Glutamatergic neuron (in vitro differentiated cells): ENCODE results near the gene CCL4. TPM values are rescaled to one million over a fixed set of nuclear protein-coding genes. Genes with fewer than 3 reads are reported as not detected.

Source experiments
- DNase-seq: peaks from one replicate; pipeline ENCODE4 v3.0.0; 2022
- H3K27ac Mint-ChIP-seq: one replicate; pipeline ENCODE4 v1.8.0; 2020; ENCODE audit warnings: mild to moderate bottlenecking, mixed read lengths, inconsistent platforms; ENCODE audit not compliant: unreplicated experiment
- H3K27me3 Mint-ChIP-seq: one replicate; pipeline ENCODE4 v1.8.0; 2020; ENCODE audit warnings: mild to moderate bottlenecking, moderate library complexity, mixed read lengths, inconsistent platforms; ENCODE audit not compliant: unreplicated experiment
- H3K36me3 Mint-ChIP-seq: one replicate; pipeline ENCODE4 v1.8.0; 2020; ENCODE audit warnings: mild to moderate bottlenecking, mixed read lengths, inconsistent platforms; ENCODE audit not compliant: unreplicated experiment
- H3K4me1 Mint-ChIP-seq: one replicate; pipeline ENCODE4 v1.8.0; 2020; ENCODE audit warnings: mild to moderate bottlenecking, low read depth, mixed read lengths, inconsistent platforms; ENCODE audit not compliant: unreplicated experiment
- H3K4me3 Mint-ChIP-seq: one replicate; pipeline ENCODE4 v1.8.0; 2020; ENCODE audit warnings: mild to moderate bottlenecking, mixed read lengths, inconsistent platforms; ENCODE audit not compliant: unreplicated experiment
- H3K9me3 Mint-ChIP-seq: one replicate; pipeline ENCODE4 v1.8.0; 2020; ENCODE audit warnings: mild to moderate bottlenecking, moderate library complexity, mixed read lengths, inconsistent platforms; ENCODE audit not compliant: unreplicated experiment
- CTCF ChIP-seq: fragments of 200-600 bp; sonication (generic); IDR thresholded peaks from one replicate; pipeline ENCODE4 v1.5.0; 2021; ENCODE audit not compliant: partially characterized antibody, unreplicated experiment
- total RNA-seq: library from RNA; stranded (reverse); fragmentation: NEBNext Ultra II Directional; extraction: Animal tissue kit (Norgen Biotek cat#: 25700); gene quantifications from one replicate; pipeline ENCODE4 v1.2.1, GENCODE V29; 2021; ENCODE audit not compliant: unreplicated experiment

The CCL4 gene
- total RNA-seq, 1 donor from 2014 or later: not detected

DNA sequence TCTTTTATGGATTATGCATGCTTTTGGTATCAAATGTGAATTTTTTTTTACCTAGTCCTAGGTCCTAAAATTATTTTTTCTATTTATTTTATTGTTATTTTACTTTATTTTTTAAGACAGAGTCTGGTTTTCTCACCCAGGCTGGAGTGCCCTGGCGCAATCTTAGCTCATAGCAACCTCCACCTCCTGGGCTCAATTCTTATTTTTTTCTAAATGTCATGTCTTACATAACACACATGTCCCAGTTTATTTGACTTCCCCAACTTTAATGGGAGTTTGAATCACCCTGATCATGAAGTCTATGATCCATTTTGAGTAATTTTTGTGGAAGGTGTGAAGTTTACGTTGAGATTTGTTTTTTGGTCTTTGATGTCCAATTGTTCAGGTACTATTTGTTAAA is 42.8 kb upstream of the CCL4 start:
- Mint-ChIP-seq H3K4me1 (no peaks in the 10 kb centered on the region), H3K27ac (no peak overlapping the region), H3K36me3 (no peaks in the 10 kb centered on the region), H3K27me3 (peaks cover 3% of the 10 kb centered on the region), H3K4me3 (no peak overlapping the region), H3K9me3 (no peaks in the 10 kb centered on the region)
- no peak for DNase-seq
- TF ChIP-seq CTCF: no peak

DNA sequence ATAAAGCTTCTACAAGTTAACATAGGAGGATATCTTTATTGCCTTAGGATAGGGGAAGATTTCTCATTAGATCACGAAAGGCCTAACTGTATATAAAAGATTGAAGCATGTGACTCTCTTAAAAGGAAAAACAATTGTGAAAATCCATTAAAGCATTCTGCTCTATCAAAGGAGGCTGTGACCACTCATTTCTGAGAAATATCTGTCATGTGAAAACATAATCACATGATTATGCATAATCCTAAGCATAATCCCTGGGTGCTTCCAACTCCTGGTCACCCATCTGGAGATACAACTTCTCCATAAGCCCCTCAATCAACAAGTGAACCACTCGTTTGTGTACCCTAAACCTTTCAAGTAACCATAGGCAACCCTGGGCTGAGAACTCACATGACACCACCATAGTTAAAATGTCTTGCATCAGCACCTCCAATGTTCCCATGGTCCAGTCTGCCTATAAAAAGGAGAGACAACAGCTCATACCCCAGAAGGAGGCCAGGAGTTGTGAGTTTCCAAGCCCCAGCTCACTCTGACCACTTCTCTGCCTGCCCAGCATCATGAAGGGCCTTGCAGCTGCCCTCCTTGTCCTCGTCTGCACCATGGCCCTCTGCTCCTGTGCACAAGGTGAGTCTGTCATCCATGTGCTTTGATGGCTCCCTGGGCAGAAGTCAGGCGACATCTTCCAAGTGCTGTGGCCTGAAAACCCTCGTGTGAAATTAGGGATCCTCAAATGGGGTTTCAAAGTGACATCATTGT is 39.7 kb upstream of the CCL4 start, which contains the start of gene CCL18:
TSS of gene CCL18 (plus strand) at position 487 of the 756 bp plus-strand sequence. CDS start at position 558, 71 bp downstream.
- no peaks in the 10 kb centered on the region for H3K4me1 Mint-ChIP-seq
- H3K9me3 Mint-ChIP-seq: peaks cover 2% of the 10 kb centered on the region
- no peaks in the 10 kb centered on the region for H3K27me3 Mint-ChIP-seq
- no peak for DNase-seq
- TF ChIP-seq CTCF: no peak
- no peak within 1 kb of the TSS for H3K27ac Mint-ChIP-seq
- H3K4me3 Mint-ChIP-seq: no peak within 1 kb of the TSS
- H3K36me3 Mint-ChIP-seq: peaks cover 4% of the 10 kb centered on the region

- Mint-ChIP-seq H3K27ac (no peak overlapping the region), H3K27me3 (no peaks in the 10 kb centered on the region), H3K36me3 (peaks cover 4% of the 10 kb centered on the region), H3K4me1 (no peaks in the 10 kb centered on the region), H3K9me3 (peaks cover 2% of the 10 kb centered on the region), H3K4me3 (no peak overlapping the region)
- no peak for DNase-seq
- no peak for TF ChIP-seq CTCF
These were observed 37.2 kb upstream of the CCL4 start for GRCh38 chr17:36066365-36066985.

- Mint-ChIP-seq H3K36me3 (peaks cover 4% of the 10 kb centered on the region), H3K4me3 (no peak overlapping the region), H3K27ac (no peak overlapping the region), H3K9me3 (peaks cover 2% of the 10 kb centered on the region), H3K4me1 (no peaks in the 10 kb centered on the region), H3K27me3 (no peaks in the 10 kb centered on the region)
- no peak for DNase-seq
- no peak for TF ChIP-seq CTCF
These were observed 35.1 kb upstream of the CCL4 start for GRCh38 chr17:36068524-36068923.

GRCh38 chr17:36069136-36069535 is 34.5 kb upstream of the CCL4 start:
- Mint-ChIP-seq H3K27ac (no peak overlapping the region), H3K4me1 (no peaks in the 10 kb centered on the region), H3K36me3 (peaks cover 4% of the 10 kb centered on the region), H3K9me3 (peaks cover 2% of the 10 kb centered on the region), H3K4me3 (no peak overlapping the region), H3K27me3 (no peaks in the 10 kb centered on the region)
- no peak for TF ChIP-seq CTCF
- no peak for DNase-seq
